Tibial nerve (tissue), 4 donors: ENCODE data around the gene GPRC5B.

ENCODE experiments used
- EP300 ChIP-seq, 2 donors: sonication (generic); formaldehyde crosslinking; IDR thresholded peaks; one replicate each; pipeline ENCODE4 v1.6.1; 2017; ENCODE audit warnings: antibody characterized with exemption in 2 of 2, mild to moderate bottlenecking in 1 of 2
- POLR2A ChIP-seq, 2 donors: fragments of 450-650 bp; IDR thresholded peaks; one replicate each; pipeline ENCODE4 v1.6.1; 2017; ENCODE audit warnings: antibody characterized with exemption in 2 of 2, mild to moderate bottlenecking in 2 of 2, moderate library complexity in 2 of 2
- TF ChIP-seq, protein P1 (sequence below), 5 experiments: fragments of 200-600 bp in 3 of 5; fragments of 450-650 bp in 2 of 5; sonication (generic) in 3 of 5; IDR thresholded peaks; one replicate each; pipeline ENCODE4 v1.5.1; 2016 to 2019; ENCODE audit warnings: antibody characterized with exemption in 5 of 5, mild to moderate bottlenecking in 3 of 5, moderate library complexity in 2 of 5

DNA sequence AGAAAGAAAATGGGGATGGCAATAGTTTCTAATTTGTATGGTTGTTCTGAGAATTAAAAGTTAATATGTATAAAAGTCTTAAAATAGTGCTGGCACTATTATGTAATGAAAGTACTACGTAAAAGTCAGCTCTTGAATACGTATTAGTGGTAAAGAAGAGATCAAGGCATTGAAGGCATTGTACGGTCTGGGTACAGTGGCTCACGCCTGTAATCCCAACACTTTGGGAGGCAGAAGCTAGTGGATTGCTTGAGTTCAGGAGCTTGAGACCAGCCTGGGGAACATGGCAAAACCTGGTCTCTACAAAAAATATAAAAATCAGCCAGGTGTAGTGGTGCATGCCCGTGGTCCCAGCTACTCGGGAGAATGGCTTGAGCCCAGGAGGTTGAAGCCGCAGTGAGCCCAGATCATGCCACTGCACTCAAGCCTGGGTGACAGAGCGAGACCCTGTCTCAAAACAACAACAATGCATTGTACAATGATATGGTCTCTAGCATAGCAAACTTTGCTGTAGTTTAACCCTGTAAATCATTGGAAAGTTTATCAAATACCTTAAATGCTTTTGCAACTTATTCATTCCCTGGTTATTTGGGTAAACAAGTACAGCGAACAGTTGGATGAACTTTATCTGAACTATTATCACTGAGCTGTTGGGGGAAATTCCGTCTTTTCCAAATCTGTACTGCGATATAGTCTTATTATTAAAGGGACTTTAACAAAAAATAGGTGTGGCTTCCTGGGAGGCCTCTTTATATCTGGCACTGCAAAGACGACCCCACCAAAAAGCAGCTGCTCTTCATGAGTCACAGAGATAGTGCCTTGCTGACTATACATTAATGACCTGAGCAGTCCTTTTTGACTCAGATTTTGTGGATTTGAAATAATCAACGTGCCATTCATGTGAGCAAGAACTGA lies 73.6 kb downstream of the GPRC5B start:
- TF ChIP-seq, protein P1, sequence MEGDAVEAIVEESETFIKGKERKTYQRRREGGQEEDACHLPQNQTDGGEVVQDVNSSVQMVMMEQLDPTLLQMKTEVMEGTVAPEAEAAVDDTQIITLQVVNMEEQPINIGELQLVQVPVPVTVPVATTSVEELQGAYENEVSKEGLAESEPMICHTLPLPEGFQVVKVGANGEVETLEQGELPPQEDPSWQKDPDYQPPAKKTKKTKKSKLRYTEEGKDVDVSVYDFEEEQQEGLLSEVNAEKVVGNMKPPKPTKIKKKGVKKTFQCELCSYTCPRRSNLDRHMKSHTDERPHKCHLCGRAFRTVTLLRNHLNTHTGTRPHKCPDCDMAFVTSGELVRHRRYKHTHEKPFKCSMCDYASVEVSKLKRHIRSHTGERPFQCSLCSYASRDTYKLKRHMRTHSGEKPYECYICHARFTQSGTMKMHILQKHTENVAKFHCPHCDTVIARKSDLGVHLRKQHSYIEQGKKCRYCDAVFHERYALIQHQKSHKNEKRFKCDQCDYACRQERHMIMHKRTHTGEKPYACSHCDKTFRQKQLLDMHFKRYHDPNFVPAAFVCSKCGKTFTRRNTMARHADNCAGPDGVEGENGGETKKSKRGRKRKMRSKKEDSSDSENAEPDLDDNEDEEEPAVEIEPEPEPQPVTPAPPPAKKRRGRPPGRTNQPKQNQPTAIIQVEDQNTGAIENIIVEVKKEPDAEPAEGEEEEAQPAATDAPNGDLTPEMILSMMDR (IDR thresholded peaks at IDR 0.05): no peak
- TF ChIP-seq EP300 (IDR thresholded peaks at IDR 0.05) (no peak), POLR2A (IDR thresholded peaks at IDR 0.05) (no peak)
